ENCODE measurements around the gene LONRF2.
A peak's percentile ranks its signal among the peaks of the same experiment; 100 is the strongest.

LONRF2 gene

DNA sequence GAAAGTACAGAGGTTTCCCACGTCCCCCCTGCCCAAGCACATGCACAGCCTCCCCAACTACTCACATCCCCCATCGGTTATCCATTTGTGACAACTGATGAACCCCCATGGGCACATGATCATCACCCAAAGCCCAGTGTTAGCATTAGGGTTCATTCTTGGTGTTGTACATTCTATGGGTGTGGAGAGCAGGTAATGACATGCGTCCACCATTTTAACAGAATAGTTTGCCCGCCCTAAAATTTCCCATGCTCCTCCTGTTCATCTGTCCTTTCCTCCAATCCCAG is 74.3 kb downstream of the LONRF2 start:
- no peak for TF ChIP-seq CTCF (IDR thresholded peaks at IDR 0.05; ENCODE audit: low read depth, low read length)
- DNase-seq, result no peak
- no peaks in the 10 kb centered on the region for H3K27me3 ChIP-seq (ENCODE audit: insufficient read depth, low read depth, severe bottlenecking)
- H3K27ac ChIP-seq, result no peak overlapping the region
- H3K36me3 ChIP-seq, result no peaks in the 10 kb centered on the region
- H3K9me3 ChIP-seq (ENCODE audit: severe bottlenecking), result no peaks in the 10 kb centered on the region
- no peak overlapping the region for H3K4me3 ChIP-seq (ENCODE audit: low read depth, low read length)

DNA sequence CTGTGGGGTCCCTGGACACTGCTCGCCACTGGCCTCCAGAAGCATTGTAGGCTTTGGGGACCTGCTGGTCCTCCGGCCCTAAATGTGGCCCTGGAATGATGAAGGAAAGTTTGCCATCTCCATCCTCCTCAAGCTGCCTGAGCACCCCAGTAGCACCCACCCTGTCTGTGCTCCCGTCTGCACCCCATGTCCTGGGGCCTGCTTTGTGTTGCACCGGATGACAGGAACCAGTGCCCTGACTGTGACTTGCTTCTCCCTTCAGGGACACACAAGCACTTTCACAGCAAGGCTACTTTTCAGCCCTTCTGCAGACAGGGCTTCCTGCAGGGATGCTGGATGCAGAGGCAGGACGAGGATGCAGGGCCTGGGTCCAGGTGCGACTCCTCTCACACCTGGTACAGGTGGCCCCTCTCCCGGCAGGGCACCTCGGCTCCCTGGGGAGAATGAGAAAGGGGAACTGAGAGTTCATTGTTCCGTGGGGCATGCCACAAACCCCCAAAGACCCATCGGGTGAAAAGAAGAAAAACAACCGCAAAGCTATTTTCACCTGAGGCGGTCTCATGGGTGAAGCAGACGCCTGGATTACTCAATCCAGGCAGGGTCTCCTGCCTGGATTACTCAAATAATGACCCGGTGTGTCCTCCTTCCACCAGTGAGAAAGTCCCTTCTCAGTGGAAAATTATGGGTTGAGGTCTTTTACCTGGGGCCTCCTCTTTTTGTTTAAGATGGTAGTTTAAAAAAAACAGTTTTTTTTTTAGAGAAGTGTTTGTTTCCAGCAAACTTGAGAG is 74.9 kb downstream of the LONRF2 start:
- TF ChIP-seq CTCF (IDR thresholded peaks at IDR 0.05; ENCODE audit: low read depth, low read length), result no peak
- H3K27ac ChIP-seq, result no peak overlapping the region
- H3K9me3 ChIP-seq (ENCODE audit: severe bottlenecking), result no peaks in the 10 kb centered on the region
- H3K4me3 ChIP-seq (ENCODE audit: low read depth, low read length), result no peak overlapping the region
- no peaks in the 10 kb centered on the region for H3K36me3 ChIP-seq
- no peak for DNase-seq
- H3K27me3 ChIP-seq (ENCODE audit: insufficient read depth, low read depth, severe bottlenecking), result no peaks in the 10 kb centered on the region

DNA sequence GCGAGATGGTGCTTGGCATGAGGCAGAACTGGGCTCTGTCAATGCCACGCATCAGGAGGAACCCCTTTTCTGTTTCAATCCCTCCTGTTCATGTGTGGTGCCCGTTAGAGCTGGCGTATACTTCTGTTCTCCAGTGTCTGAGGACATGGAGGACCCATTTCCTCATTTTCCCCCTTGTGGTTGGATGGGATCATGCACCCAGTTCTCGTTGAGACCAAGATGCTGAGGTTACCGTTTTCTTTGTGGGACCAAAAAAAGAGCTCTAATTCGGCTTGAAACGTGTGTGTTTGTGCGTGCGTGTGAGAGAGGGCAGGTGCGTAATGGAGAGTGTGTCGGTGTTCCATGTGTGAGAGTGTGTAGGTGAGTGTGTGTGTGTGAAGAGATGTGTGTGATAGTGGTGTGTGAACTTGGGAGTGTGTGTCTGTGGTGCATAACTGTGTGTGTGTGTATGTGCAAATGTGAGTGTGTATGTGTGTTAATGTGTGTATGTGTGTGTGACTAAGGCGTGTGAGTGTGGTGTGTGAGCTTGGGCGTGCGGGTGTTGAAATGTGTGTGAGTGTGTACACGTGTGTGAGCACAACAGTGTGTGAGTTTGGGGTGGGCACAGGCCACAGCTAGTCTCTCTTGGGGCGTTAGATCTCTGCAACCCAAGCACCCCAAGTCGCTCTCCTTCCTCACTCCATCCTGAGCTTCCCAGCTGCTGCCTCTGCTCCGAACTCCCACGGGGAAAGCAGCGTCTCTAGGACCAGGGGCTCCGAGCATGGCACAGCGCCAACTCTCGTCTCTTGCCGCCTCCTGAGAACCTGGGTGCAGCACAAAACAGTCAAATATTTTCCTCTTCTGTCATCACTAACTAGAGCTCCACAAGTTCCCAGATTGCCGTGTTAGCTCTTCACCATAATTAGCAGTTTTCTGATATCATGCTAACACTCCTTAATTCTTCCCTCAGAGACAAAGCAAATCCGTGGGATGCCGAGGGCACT is 75.8 kb downstream of the LONRF2 start:
- peak; percentile 37 for DNase-seq
- TF ChIP-seq CTCF (IDR thresholded peaks at IDR 0.05; ENCODE audit: low read depth, low read length), result peak; percentile 60

GRCh38 chr2:100245681-100246080 is 76.6 kb downstream of the LONRF2 start:
- Histone ChIP-seq H3K27ac (no peak overlapping the region), H3K36me3 (no peaks in the 10 kb centered on the region), H3K4me3 (ENCODE audit: low read depth, low read length) (no peak overlapping the region), H3K27me3 (ENCODE audit: insufficient read depth, low read depth, severe bottlenecking) (no peaks in the 10 kb centered on the region), H3K9me3 (ENCODE audit: severe bottlenecking) (no peaks in the 10 kb centered on the region)
- no peak for DNase-seq
- TF ChIP-seq CTCF (IDR thresholded peaks at IDR 0.05; ENCODE audit: low read depth, low read length), result no peak

More for the DNA sequence above, 75.8 kb downstream of the LONRF2 start:
- H3K36me3 ChIP-seq, result no peaks in the 10 kb centered on the region
- H3K27me3 ChIP-seq (ENCODE audit: insufficient read depth, low read depth, severe bottlenecking), result no peaks in the 10 kb centered on the region
- no peak overlapping the region for H3K27ac ChIP-seq
- no peak overlapping the region for H3K4me3 ChIP-seq (ENCODE audit: low read depth, low read length)
- H3K9me3 ChIP-seq (ENCODE audit: severe bottlenecking), result no peaks in the 10 kb centered on the region

- H3K27ac ChIP-seq, result no peak overlapping the region
- no peaks in the 10 kb centered on the region for H3K9me3 ChIP-seq (ENCODE audit: severe bottlenecking)
- no peak for DNase-seq
- TF ChIP-seq CTCF (IDR thresholded peaks at IDR 0.05; ENCODE audit: low read depth, low read length), result no peak
- H3K27me3 ChIP-seq (ENCODE audit: insufficient read depth, low read depth, severe bottlenecking), result no peaks in the 10 kb centered on the region
- no peak overlapping the region for H3K4me3 ChIP-seq (ENCODE audit: low read depth, low read length)
- H3K36me3 ChIP-seq, result no peaks in the 10 kb centered on the region
These were observed 77.3 kb downstream of the LONRF2 start for GRCh38 chr2:100244881-100245605.
